ENCODE results near the gene SCN11A.

DNA sequence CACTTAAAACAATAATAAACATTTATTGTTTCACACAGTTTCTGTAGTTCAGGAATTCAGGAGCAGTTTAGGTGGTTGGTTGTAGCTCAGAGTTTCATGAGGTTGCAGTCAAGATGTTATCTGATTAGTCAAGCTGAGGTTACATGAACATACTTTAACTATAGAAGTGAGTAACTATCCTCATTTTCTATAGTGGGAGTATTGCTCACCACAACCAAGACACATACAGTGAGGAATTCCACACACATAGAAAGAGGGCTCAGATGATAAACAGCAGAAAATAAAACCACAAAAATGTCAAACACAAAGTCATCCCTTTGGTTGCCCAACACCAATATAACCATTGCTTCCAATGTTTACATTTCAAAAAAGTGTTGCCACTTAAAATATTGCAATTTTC lies 13.6 kb downstream of the SCN11A start:
- no peak for TF ChIP-seq CTCF (IDR thresholded peaks at IDR 0.05 in 4 of 5, conservative IDR thresholded peaks at IDR 0.05 in 1 of 5)
- no peak for TF ChIP-seq POLR2A (IDR thresholded peaks at IDR 0.05)
